RWPE2 (cell line): Measurements from ENCODE around the gene RBM20.
"Not testable (repeated sequence)": the region's sequence is repeated elsewhere in the genome, so short reads cannot be mapped to it uniquely, and the experiment has no call there.

Experiments
- ATAC-seq: fragments of 200-7000 bp; cut with Tn5 transposase; 3 replicates; pipeline ENCODE4 v1.9.1; 2021; ENCODE audit warnings: low read depth
- DNase-seq: peaks from one replicate; pipeline ENCODE4 v3.0.0-alpha.2; 2020; ENCODE audit warnings: low spot score
- H3K27ac ChIP-seq: fragments of 450-650 bp; 2 replicates; pipeline ENCODE4 v1.5.1; 2017; ENCODE audit warnings: mild to moderate bottlenecking; ENCODE audit not compliant: poor library complexity, severe bottlenecking
- H3K27me3 ChIP-seq: fragments of 250-450 bp; sonication (Bioruptor Pico); 2 replicates; pipeline ENCODE4 v1.5.1; 2021; ENCODE audit warnings: mild to moderate bottlenecking, moderate library complexity; ENCODE audit not compliant: insufficient read depth, poor library complexity, severe bottlenecking
- H3K36me3 ChIP-seq: fragments of 250-450 bp; sonication (Bioruptor Pico); 2 replicates; pipeline ENCODE4 v1.5.1; 2020; ENCODE audit warnings: low read depth, mild to moderate bottlenecking, moderate library complexity
- H3K4me1 ChIP-seq: fragments of 250-450 bp; sonication (Bioruptor Pico); 2 replicates; pipeline ENCODE4 v1.5.1; 2021; ENCODE audit warnings: mild to moderate bottlenecking, moderate library complexity; ENCODE audit not compliant: insufficient read depth, poor library complexity, severe bottlenecking
- H3K4me3 ChIP-seq: fragments of 250-450 bp; sonication (Bioruptor Pico); 2 replicates; pipeline ENCODE4 v1.5.1; 2021; ENCODE audit warnings: mild to moderate bottlenecking, moderate library complexity; ENCODE audit not compliant: severe bottlenecking
- H3K9me3 ChIP-seq: fragments of 250-450 bp; sonication (Bioruptor Pico); 2 replicates; pipeline ENCODE4 v1.5.1; 2021; ENCODE audit warnings: mild to moderate bottlenecking, moderate library complexity; ENCODE audit not compliant: severe bottlenecking
- CTCF ChIP-seq: fragments of 450-650 bp; IDR thresholded peaks from one replicate; pipeline ENCODE4 v1.5.1; 2017; ENCODE audit warnings: mild to moderate bottlenecking, moderate library complexity; ENCODE audit not compliant: poor library complexity, severe bottlenecking

The RBM20 gene

GRCh38 chr10:110661292-110661691 lies 17.2 kb downstream of the RBM20 start:
- Histone ChIP-seq H3K36me3 (no peaks in the 10 kb centered on the region), H3K27ac (no peak overlapping the region), H3K27me3 (no peaks in the 10 kb centered on the region), H3K9me3 (no peaks in the 10 kb centered on the region), H3K4me3 (no peak overlapping the region), H3K4me1 (peaks cover 12% of the 10 kb centered on the region)
- no peak for ATAC-seq
- no peak for DNase-seq
- TF ChIP-seq CTCF = no peak

GRCh38 chr10:110664483-110665420 lies 20.6 kb downstream of the RBM20 start:
- no peak overlapping the region for H3K4me3 ChIP-seq
- DNase-seq = peak; percentile 74

GRCh38 chr10:110666259-110666658 lies 22.1 kb downstream of the RBM20 start:
- H3K27ac ChIP-seq, ATAC-seq, DNase-seq, H3K36me3 ChIP-seq, H3K27me3 ChIP-seq, H3K4me3 ChIP-seq, H3K9me3 ChIP-seq: not testable (repeated sequence)
- peaks cover 12% of the 10 kb centered on the region for H3K4me1 ChIP-seq

More at GRCh38 chr10:110664483-110665420, 20.6 kb downstream of the RBM20 start:
- H3K27ac ChIP-seq = peak overlapping the region; percentile 28
- H3K4me1 ChIP-seq = peaks cover 12% of the 10 kb centered on the region
- no peaks in the 10 kb centered on the region for H3K36me3 ChIP-seq
- TF ChIP-seq CTCF = no peak
- H3K9me3 ChIP-seq = no peaks in the 10 kb centered on the region
- H3K27me3 ChIP-seq = no peaks in the 10 kb centered on the region
- ATAC-seq = peak; percentile 97

- Histone ChIP-seq H3K27ac (no peak overlapping the region), H3K36me3 (no peaks in the 10 kb centered on the region), H3K4me3 (no peak overlapping the region), H3K9me3 (no peaks in the 10 kb centered on the region), H3K4me1 (peaks cover 12% of the 10 kb centered on the region), H3K27me3 (no peaks in the 10 kb centered on the region)
- no peak for TF ChIP-seq CTCF
- no peak for ATAC-seq
- no peak for DNase-seq
Observed at GRCh38 chr10:110666673-110667072, 22.5 kb downstream of the RBM20 start.

GRCh38 chr10:110667620-110668343 lies 23.6 kb downstream of the RBM20 start:
- H3K4me1 ChIP-seq = peaks cover 12% of the 10 kb centered on the region

More at GRCh38 chr10:110667620-110668343, 23.6 kb downstream of the RBM20 start:
- H3K4me3 ChIP-seq = no peak overlapping the region
- H3K36me3 ChIP-seq = no peaks in the 10 kb centered on the region
- no peaks in the 10 kb centered on the region for H3K27me3 ChIP-seq
- no peak for ATAC-seq
- H3K9me3 ChIP-seq = no peaks in the 10 kb centered on the region
- H3K27ac ChIP-seq = no peak overlapping the region
- DNase-seq = no peak
- no peak for TF ChIP-seq CTCF
